Lung (tissue), 12 donors: ENCODE data around the gene ABCA7. TPM values are rescaled to one million over a fixed set of nuclear protein-coding genes. Genes with fewer than 3 reads are reported as not detected.

Source experiments
- ATAC-seq: fragments of 200-7000 bp; cut with Tn5 transposase; one replicate; pipeline ENCODE4 v1.9.1; 2020; ENCODE audit warnings: moderate number of reproducible peaks; ENCODE audit not compliant: insufficient read depth, low FRiP score
- DNase-seq, 3 donors: peaks; one replicate each; pipeline ENCODE4 v3.0.0-alpha.2; 2013 to 2017
- H3K27ac ChIP-seq, 2 donors: one replicate each; pipeline ENCODE4 v1.5.1; 2013; ENCODE audit warnings: mild to moderate bottlenecking in 2 of 2, moderate library complexity in 2 of 2, control low read depth in 1 of 2, inconsistent platforms in 1 of 2, low read depth in 1 of 2, low read length in 1 of 2
- H3K27me3 ChIP-seq, 3 donors: one replicate each; pipeline ENCODE4 v1.5.1; 2013; ENCODE audit warnings: low read length in 2 of 3; ENCODE audit not compliant: control insufficient read depth in 3 of 3, insufficient read depth in 3 of 3
- H3K36me3 ChIP-seq, 4 donors: one replicate each; pipeline ENCODE4 v1.5.1; 2013; ENCODE audit warnings: low read length in 4 of 4, mild to moderate bottlenecking in 1 of 4, moderate library complexity in 1 of 4; ENCODE audit not compliant: control insufficient read depth in 4 of 4, insufficient read depth in 4 of 4
- H3K4me1 ChIP-seq, 5 donors: one replicate each; pipeline ENCODE4 v1.5.1; 2013; ENCODE audit warnings: low read length in 5 of 5, mild to moderate bottlenecking in 2 of 5, moderate library complexity in 1 of 5; ENCODE audit not compliant: control insufficient read depth in 5 of 5, insufficient read depth in 5 of 5
- H3K4me3 ChIP-seq: one replicate; pipeline ENCODE4 v1.5.1; 2013; ENCODE audit warnings: mild to moderate bottlenecking, control low read depth, moderate library complexity
- H3K9ac ChIP-seq, 2 donors: one replicate each; pipeline ENCODE4 v1.5.1; 2013; ENCODE audit warnings: low read length in 2 of 2, control low read depth in 1 of 2; ENCODE audit not compliant: insufficient read depth in 1 of 2
- H3K9me3 ChIP-seq, 4 donors: one replicate each; pipeline ENCODE4 v1.5.1; 2013; ENCODE audit warnings: low read length in 3 of 4, mild to moderate bottlenecking in 1 of 4, moderate library complexity in 1 of 4; ENCODE audit not compliant: control insufficient read depth in 4 of 4, insufficient read depth in 3 of 4
- WGBS, 2 donors: extraction: QIAGEN DNeasy Blood & Tissue Kit; methylation state at CpG; one replicate each; pipeline ENCODE4 v1.1.7; 2013; 5-methylcytosine and 5-hydroxymethylcytosine counted together
- polyA plus RNA-seq, 2 donors: library from polyadenylated mRNA; stranded (reverse); fragments of 200-250 nt; gene quantifications; one replicate each; pipeline ENCODE4 v1.2.1, GENCODE V29; 2013
- total RNA-seq, 2 donors: library from RNA; depleted of rRNA in 1 of 2; stranded (reverse); fragments of >200 nt in 1 of 2; gene quantifications; one replicate each; pipeline ENCODE4 v1.2.1, GENCODE V29; 2014 to 2021
- TF ChIP-seq, protein P1 (sequence below): IDR thresholded peaks from 2 replicates; pipeline ENCODE4 v1.5.1; 2012; ENCODE audit warnings: mild to moderate bottlenecking; ENCODE audit errors: control extremely low read depth, extremely low read depth
- donor health status: control.
- donor health status: control.
- donor health status: Bipolar disorder and iron deficiency.
- donor health status: healthy.
- donor health status: DM: yes; HTN: yes; CAD: no.

ABCA7 gene
- total and polyA plus RNA-seq, 4 donors = 20.1 to 54.4 (median 41.7) TPM

DNA sequence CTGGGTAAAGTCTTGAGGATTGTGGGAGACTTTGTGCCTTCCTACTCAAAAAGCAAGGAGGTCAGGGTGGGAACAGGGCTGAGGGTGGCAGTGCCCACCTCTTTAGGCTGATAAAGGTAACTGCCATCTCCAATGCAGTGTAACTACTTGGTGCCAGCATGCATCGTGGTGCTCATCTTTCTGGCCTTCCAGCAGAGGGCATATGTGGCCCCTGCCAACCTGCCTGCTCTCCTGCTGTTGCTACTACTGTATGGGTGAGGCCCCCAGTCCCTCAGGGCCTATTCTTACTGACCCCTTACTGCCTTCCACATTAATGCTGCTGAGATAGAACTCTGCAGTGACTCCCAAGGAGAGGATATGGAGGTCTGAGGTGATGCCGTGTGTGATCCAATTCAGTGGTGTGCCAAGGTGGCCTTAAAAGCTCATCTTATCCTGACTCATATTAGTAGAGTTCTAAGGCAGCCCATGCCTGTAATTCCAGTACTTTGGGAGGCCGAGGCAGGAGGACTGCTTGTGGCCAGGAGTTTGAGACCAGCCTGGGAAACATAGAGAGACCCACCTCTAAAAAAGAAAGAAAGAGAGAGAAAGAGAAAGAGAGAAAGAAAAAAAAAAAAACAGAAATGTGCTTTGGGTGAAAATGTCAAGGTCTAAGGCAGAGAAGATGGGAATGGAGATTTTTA lies 17.4 kb downstream of the ABCA7 start:
- no peak for ATAC-seq
- WGBS, 2 donors = 45 to 52% methylated on average over 3 of the region's 3 CpGs
- Histone ChIP-seq H3K9ac (no peak overlapping the region), H3K9me3 (peaks cover 0 to 29% (median 11%) of the 10 kb centered on the region in 4 donors), H3K27ac (no peak overlapping the region), H3K4me3 (no peak overlapping the region), H3K27me3 (no peaks in the 10 kb centered on the region), H3K4me1 (no peaks in the 10 kb centered on the region), H3K36me3 (peaks cover 0 to 11% (median 0%) of the 10 kb centered on the region in 4 donors)
- DNase-seq = no peak
- TF ChIP-seq, protein P1, sequence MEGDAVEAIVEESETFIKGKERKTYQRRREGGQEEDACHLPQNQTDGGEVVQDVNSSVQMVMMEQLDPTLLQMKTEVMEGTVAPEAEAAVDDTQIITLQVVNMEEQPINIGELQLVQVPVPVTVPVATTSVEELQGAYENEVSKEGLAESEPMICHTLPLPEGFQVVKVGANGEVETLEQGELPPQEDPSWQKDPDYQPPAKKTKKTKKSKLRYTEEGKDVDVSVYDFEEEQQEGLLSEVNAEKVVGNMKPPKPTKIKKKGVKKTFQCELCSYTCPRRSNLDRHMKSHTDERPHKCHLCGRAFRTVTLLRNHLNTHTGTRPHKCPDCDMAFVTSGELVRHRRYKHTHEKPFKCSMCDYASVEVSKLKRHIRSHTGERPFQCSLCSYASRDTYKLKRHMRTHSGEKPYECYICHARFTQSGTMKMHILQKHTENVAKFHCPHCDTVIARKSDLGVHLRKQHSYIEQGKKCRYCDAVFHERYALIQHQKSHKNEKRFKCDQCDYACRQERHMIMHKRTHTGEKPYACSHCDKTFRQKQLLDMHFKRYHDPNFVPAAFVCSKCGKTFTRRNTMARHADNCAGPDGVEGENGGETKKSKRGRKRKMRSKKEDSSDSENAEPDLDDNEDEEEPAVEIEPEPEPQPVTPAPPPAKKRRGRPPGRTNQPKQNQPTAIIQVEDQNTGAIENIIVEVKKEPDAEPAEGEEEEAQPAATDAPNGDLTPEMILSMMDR = no peak

DNA sequence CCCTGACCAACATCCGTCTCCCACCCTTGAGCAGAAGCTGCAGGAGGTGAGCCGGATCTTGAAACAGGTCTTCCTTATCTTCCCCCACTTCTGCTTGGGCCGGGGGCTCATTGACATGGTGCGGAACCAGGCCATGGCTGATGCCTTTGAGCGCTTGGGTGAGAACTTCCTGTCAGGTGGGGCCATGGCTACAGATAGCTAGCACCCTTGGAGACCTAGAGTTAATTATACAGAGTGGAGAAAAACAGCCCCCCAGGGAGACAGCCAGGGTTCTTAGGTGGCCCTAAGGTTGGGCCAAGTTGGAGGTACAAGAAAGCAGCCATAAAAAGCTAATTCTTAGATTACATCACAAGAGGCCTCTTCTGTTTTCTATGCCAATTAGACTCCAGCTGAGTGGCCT lies 18.2 kb downstream of the ABCA7 start:
- peaks cover 0 to 11% (median 0%) of the 10 kb centered on the region in 4 donors for H3K36me3 ChIP-seq
- H3K4me1 ChIP-seq = no peaks in the 10 kb centered on the region
- ATAC-seq (no peak), DNase-seq (no peak)
- no peak overlapping the region for H3K4me3 ChIP-seq
- H3K27me3 ChIP-seq = no peaks in the 10 kb centered on the region
- peaks cover 0 to 29% (median 11%) of the 10 kb centered on the region in 4 donors for H3K9me3 ChIP-seq
- H3K9ac ChIP-seq = no peak overlapping the region
- TF ChIP-seq, protein P1 = no peak
- 96 to 99% methylated on average over 5 of the region's 5 CpGs for WGBS, 2 donors
- no peak overlapping the region for H3K27ac ChIP-seq

DNA sequence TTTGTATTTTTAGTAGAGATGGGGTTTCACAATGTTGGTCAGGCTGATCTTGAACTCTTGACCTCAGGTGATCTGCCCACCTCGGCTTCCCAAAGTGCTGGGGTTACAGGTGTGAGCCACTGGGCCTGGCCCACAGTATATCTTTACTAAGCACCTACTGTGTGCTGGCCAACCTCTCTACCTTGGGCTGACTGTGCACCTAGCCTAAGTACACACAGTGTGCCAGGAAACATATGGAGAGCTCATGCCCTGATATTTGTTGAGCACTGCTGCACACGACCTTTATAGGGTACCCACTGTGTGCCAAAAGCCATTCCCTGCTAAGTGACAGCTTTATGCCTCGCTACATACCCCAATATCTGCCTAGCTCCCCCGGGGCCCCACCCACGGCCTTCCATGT lies 20.8 kb downstream of the ABCA7 start:
- 86 to 97% methylated on average over 5 of the region's 5 CpGs for WGBS, 2 donors
- peaks cover 0 to 30% (median 11%) of the 10 kb centered on the region in 4 donors for H3K9me3 ChIP-seq
- no peak for ATAC-seq
- H3K27me3 ChIP-seq = peaks cover 0 to 6% (median 3%) of the 10 kb centered on the region in 3 donors
- no peak for DNase-seq
- H3K36me3 ChIP-seq = peaks cover 0 to 7% (median 0%) of the 10 kb centered on the region in 4 donors
- H3K4me3 ChIP-seq = no peak overlapping the region
- H3K27ac ChIP-seq = no peak overlapping the region
- TF ChIP-seq, protein P1 = no peak
- H3K9ac ChIP-seq = no peak overlapping the region
- H3K4me1 ChIP-seq = peaks cover 0 to 12% (median 0%) of the 10 kb centered on the region in 5 donors
